Measurements from ENCODE around the gene PPP1R13B. TPM values are rescaled to one million over a fixed set of nuclear protein-coding genes. Genes with fewer than 3 reads are reported as not detected.

PPP1R13B gene
- total RNA-seq, 1 experiment from 2014 or later, result 17.8 TPM

DNA sequence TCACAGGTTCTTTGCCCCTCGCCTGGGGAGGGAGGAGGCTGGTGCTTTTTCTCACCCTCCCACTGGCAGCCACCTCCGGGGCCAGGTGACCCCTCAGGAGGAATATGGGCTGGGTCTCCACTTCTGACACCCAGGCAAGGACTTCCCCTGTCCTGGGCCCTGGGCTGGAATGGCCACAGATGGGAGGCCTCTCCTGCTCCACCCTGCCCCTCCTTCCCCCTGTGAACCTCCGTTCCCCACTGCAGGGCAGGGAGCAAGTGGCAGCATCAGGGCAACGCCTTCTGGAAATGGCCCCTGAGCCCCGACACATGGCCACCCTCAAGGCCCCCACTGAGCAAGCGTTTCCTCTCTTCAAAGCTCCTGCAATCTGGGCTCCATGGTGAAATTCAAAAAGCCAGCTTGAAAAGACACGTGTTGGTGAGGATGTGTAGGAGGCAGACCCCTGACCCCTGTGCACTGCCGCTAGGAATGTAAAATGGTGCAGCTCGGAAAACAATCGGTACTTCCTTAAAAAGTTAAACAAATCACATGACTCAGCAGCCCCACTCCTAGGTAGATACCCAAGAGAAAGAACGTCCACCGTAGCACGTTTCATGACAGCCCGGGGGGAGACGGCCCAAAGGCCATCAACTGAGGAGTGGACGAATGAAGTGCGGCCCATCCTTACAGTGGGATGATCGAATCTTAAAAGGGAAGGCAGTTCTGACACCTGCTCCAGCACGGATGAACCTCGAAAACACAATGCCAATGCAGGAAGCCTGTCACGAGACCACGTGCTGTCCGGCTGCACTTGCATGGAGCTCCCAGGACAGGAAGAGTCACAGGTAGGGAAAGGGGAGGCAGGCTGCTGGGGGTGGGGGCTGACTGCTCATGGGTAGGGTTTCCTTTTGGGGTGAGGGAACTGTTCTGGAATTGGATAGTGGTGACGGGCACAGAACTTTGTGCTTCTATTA lies 143.7 kb downstream of the PPP1R13B start:
- Histone ChIP-seq H3K27ac (ENCODE audit: low read depth, low read length) (no peak overlapping the region), H2AFZ (ENCODE audit: low read depth, low read length, poor library complexity, severe bottlenecking) (no peak overlapping the region), H3K9me2 (ENCODE audit: insufficient read depth) (no peaks in the 10 kb centered on the region), H3K36me3 (ENCODE audit: control insufficient read depth in 1 of 2, insufficient read depth in 2 of 2, low read length in 2 of 2) (peaks cover 10 to 42% of the 10 kb centered on the region in 2 experiments; a peak in 3 of 4 replicates), H3K9ac (ENCODE audit: low read length) (no peak overlapping the region), H3K9me3 (ENCODE audit: control insufficient read depth in 1 of 2, insufficient read depth in 1 of 2, low read depth in 1 of 2, low read length in 2 of 2) (no peaks in the 10 kb centered on the region), H3K4me1 (ENCODE audit: control insufficient read depth in 1 of 2, insufficient read depth in 2 of 2, low read length in 2 of 2) (no peaks in the 10 kb centered on the region), H3K4me3 (replicated peaks in 1 of 2; ENCODE audit: low read depth in 1 of 2, low read length in 2 of 2) (no peak overlapping the region), H3K27me3 (ENCODE audit: insufficient read depth, low read length) (no peaks in the 10 kb centered on the region), H4K20me1 (ENCODE audit: insufficient read depth) (peaks cover 3% of the 10 kb centered on the region; the same call in 1 of the 2 replicates), H3K79me2 (ENCODE audit: insufficient read depth, low read length) (no peaks in the 10 kb centered on the region; the same call in 1 of the 2 replicates), H3K4me2 (ENCODE audit: low read length) (no peak overlapping the region)
- TSS peak; percentile 32 for BruUV-seq (replicated peaks)
- intact Hi-C loops (cut with micrococcal nuclease), result no loop called here
- no peak for ATAC-seq
- ChIA-PET RAD21 (ENCODE audit: low non-redundant PET in 1 of 2, low total read pairs in 2 of 2, uncharacterized antibody in 2 of 2, unreplicated experiment in 2 of 2) (no interaction called here), POLR2A (no interaction called here), CTCF (no interaction called here)
- DNase-seq (ENCODE audit: low read depth, low spot score), result no peak
- TF ChIP-seq EZH2phosphoT487 (IDR thresholded peaks at IDR 0.05; ENCODE audit: borderline replicate concordance) (no peak), EGR1 (IDR thresholded peaks at IDR 0.05; ENCODE audit: low read depth) (no peak), REST (IDR thresholded peaks at IDR 0.05; ENCODE audit: low read depth) (no peak), EZH2 (IDR thresholded peaks at IDR 0.05) (no peak), SP1 (IDR thresholded peaks at IDR 0.05; ENCODE audit: low read depth) (no peak), MAX (IDR thresholded peaks at IDR 0.05) (no peak), POLR2AphosphoS5 (IDR thresholded peaks at IDR 0.05; ENCODE audit: low read depth, low read length) (0 out of 2 replicates have a peak, but pooled peaks have one; percentile 17), JUND (IDR thresholded peaks at IDR 0.05) (no peak)
